Measurements from ENCODE around the gene PLCH1. TPM values are rescaled to one million over a fixed set of nuclear protein-coding genes. Genes with fewer than 3 reads are reported as not detected.

Gene PLCH1
- total and polyA plus RNA-seq, 4 donors, result 0.08 to 0.57 TPM; not detected in 2

- DNase-seq (no peak), ATAC-seq (ENCODE audit: low FRiP score) (no peak)
- WGBS, 2 donors, result 23 to 41% methylated on average over 2 of the region's 2 CpGs
- Histone ChIP-seq H3K36me3 (ENCODE audit: control insufficient read depth in 1 of 2, insufficient read depth in 2 of 2, low read length in 1 of 2) (no peaks in the 10 kb centered on the region), H3K4me1 (ENCODE audit: control insufficient read depth in 1 of 2, insufficient read depth in 2 of 2, low read length in 2 of 2) (no peaks in the 10 kb centered on the region), H3K27ac (ENCODE audit: low read depth in 1 of 2, low read length in 2 of 2) (no peak overlapping the region), H3K4me3 (ENCODE audit: low read length in 2 of 2) (no peak overlapping the region), H3K27me3 (ENCODE audit: control insufficient read depth in 1 of 2, insufficient read depth in 2 of 2, low read length in 1 of 2) (no peaks in the 10 kb centered on the region), H3K9me3 (ENCODE audit: control insufficient read depth, low read length) (no peaks in the 10 kb centered on the region)
- intact Hi-C loops (cut with DNase I), result no loop called here
These were observed 142.6 kb downstream of the PLCH1 start for GRCh38 chr3:155602307-155602706.

GRCh38 chr3:155598671-155599070 lies 146.2 kb downstream of the PLCH1 start:
- Histone ChIP-seq H3K27me3 (ENCODE audit: control insufficient read depth in 1 of 2, insufficient read depth in 2 of 2, low read length in 1 of 2) (no peaks in the 10 kb centered on the region), H3K4me1 (ENCODE audit: control insufficient read depth in 1 of 2, insufficient read depth in 2 of 2, low read length in 2 of 2) (no peaks in the 10 kb centered on the region), H3K4me3 (ENCODE audit: low read length in 2 of 2) (no peak overlapping the region), H3K36me3 (ENCODE audit: control insufficient read depth in 1 of 2, insufficient read depth in 2 of 2, low read length in 1 of 2) (no peaks in the 10 kb centered on the region), H3K9me3 (ENCODE audit: control insufficient read depth, low read length) (no peaks in the 10 kb centered on the region), H3K27ac (ENCODE audit: low read depth in 1 of 2, low read length in 2 of 2) (no peak overlapping the region)
- 41 to 50% methylated on average over 3 of the region's 3 CpGs for WGBS, 2 donors
- intact Hi-C loops (cut with DNase I), result no loop called here
- no peak for ATAC-seq (ENCODE audit: low FRiP score)
- DNase-seq, result no peak

- Histone ChIP-seq H3K9me3 (ENCODE audit: control insufficient read depth, low read length) (no peaks in the 10 kb centered on the region), H3K4me3 (ENCODE audit: low read length in 2 of 2) (no peak overlapping the region), H3K36me3 (ENCODE audit: control insufficient read depth in 1 of 2, insufficient read depth in 2 of 2, low read length in 1 of 2) (no peaks in the 10 kb centered on the region), H3K4me1 (ENCODE audit: control insufficient read depth in 1 of 2, insufficient read depth in 2 of 2, low read length in 2 of 2) (no peaks in the 10 kb centered on the region), H3K27ac (ENCODE audit: low read depth in 1 of 2, low read length in 2 of 2) (no peak overlapping the region), H3K27me3 (ENCODE audit: control insufficient read depth in 1 of 2, insufficient read depth in 2 of 2, low read length in 1 of 2) (no peaks in the 10 kb centered on the region)
- intact Hi-C loops (cut with DNase I), result no loop called here
- ATAC-seq (ENCODE audit: low FRiP score) (no peak), DNase-seq (no peak)
These were observed 148.3 kb downstream of the PLCH1 start for GRCh38 chr3:155596615-155597014.

DNA sequence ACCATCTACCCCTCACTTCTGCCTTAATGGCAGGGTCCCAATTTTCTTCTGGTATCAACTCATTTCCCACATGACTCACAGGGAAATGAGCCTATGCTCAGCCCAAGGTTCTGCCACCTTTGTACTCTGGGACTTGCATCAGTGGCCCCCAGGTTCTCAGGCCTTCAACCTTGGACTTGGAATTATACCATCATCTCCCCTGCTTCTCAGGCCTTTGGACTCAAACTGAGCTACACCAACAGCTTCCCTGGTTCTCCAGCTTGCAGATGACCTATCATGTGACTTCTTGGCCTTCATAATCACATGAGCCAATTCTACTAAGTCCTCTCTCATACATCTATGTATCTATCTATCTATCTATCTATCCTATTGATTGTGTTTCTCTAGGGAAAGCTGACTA lies 149.5 kb downstream of the PLCH1 start:
- H3K4me3 ChIP-seq (ENCODE audit: low read length in 2 of 2), result no peak overlapping the region
- no peaks in the 10 kb centered on the region for H3K9me3 ChIP-seq (ENCODE audit: control insufficient read depth, low read length)
- H3K4me1 ChIP-seq (ENCODE audit: control insufficient read depth in 1 of 2, insufficient read depth in 2 of 2, low read length in 2 of 2), result no peaks in the 10 kb centered on the region
- ATAC-seq (ENCODE audit: low FRiP score) (no peak), DNase-seq (no peak)
- no peaks in the 10 kb centered on the region for H3K36me3 ChIP-seq (ENCODE audit: control insufficient read depth in 1 of 2, insufficient read depth in 2 of 2, low read length in 1 of 2)
- intact Hi-C loops (cut with DNase I), result no loop called here
- no peak overlapping the region for H3K27ac ChIP-seq (ENCODE audit: low read depth in 1 of 2, low read length in 2 of 2)
- H3K27me3 ChIP-seq (ENCODE audit: control insufficient read depth in 1 of 2, insufficient read depth in 2 of 2, low read length in 1 of 2), result no peaks in the 10 kb centered on the region

GRCh38 chr3:155594526-155595187 lies 150.2 kb downstream of the PLCH1 start:
- intact Hi-C loops (cut with DNase I), result no loop called here
- Histone ChIP-seq H3K36me3 (ENCODE audit: control insufficient read depth in 1 of 2, insufficient read depth in 2 of 2, low read length in 1 of 2) (no peaks in the 10 kb centered on the region), H3K27ac (ENCODE audit: low read depth in 1 of 2, low read length in 2 of 2) (no peak overlapping the region), H3K4me3 (ENCODE audit: low read length in 2 of 2) (no peak overlapping the region), H3K27me3 (ENCODE audit: control insufficient read depth in 1 of 2, insufficient read depth in 2 of 2, low read length in 1 of 2) (no peaks in the 10 kb centered on the region), H3K4me1 (ENCODE audit: control insufficient read depth in 1 of 2, insufficient read depth in 2 of 2, low read length in 2 of 2) (no peaks in the 10 kb centered on the region), H3K9me3 (ENCODE audit: control insufficient read depth, low read length) (no peaks in the 10 kb centered on the region)
- 61 to 65% methylated on average over 4 of the region's 4 CpGs for WGBS, 2 donors
- DNase-seq (no peak), ATAC-seq (ENCODE audit: low FRiP score) (no peak)

- intact Hi-C loops (cut with DNase I), result no loop called here
- Histone ChIP-seq H3K4me3 (ENCODE audit: low read length in 2 of 2) (no peak overlapping the region), H3K27me3 (ENCODE audit: control insufficient read depth in 1 of 2, insufficient read depth in 2 of 2, low read length in 1 of 2) (no peaks in the 10 kb centered on the region), H3K27ac (ENCODE audit: low read depth in 1 of 2, low read length in 2 of 2) (no peak overlapping the region), H3K4me1 (ENCODE audit: control insufficient read depth in 1 of 2, insufficient read depth in 2 of 2, low read length in 2 of 2) (no peaks in the 10 kb centered on the region), H3K9me3 (ENCODE audit: control insufficient read depth, low read length) (no peaks in the 10 kb centered on the region), H3K36me3 (ENCODE audit: control insufficient read depth in 1 of 2, insufficient read depth in 2 of 2, low read length in 1 of 2) (no peaks in the 10 kb centered on the region)
- ATAC-seq (ENCODE audit: low FRiP score) (no peak), DNase-seq (no peak)
- 83 to 86% methylated on average over 2 of the region's 2 CpGs for WGBS, 2 donors
These were observed 157.3 kb downstream of the PLCH1 start for GRCh38 chr3:155587581-155587980.

- WGBS, 2 donors, result 86 to 91% methylated on average over 2 of the region's 2 CpGs
- ATAC-seq (ENCODE audit: low FRiP score), result no peak
- Histone ChIP-seq H3K4me3 (ENCODE audit: low read length in 2 of 2) (no peak overlapping the region), H3K36me3 (ENCODE audit: control insufficient read depth in 1 of 2, insufficient read depth in 2 of 2, low read length in 1 of 2) (no peaks in the 10 kb centered on the region), H3K4me1 (ENCODE audit: control insufficient read depth in 1 of 2, insufficient read depth in 2 of 2, low read length in 2 of 2) (no peaks in the 10 kb centered on the region), H3K27ac (ENCODE audit: low read depth in 1 of 2, low read length in 2 of 2) (no peak overlapping the region), H3K9me3 (ENCODE audit: control insufficient read depth, low read length) (no peaks in the 10 kb centered on the region), H3K27me3 (ENCODE audit: control insufficient read depth in 1 of 2, insufficient read depth in 2 of 2, low read length in 1 of 2) (no peaks in the 10 kb centered on the region)
- DNase-seq, result no peak
- intact Hi-C loops (cut with DNase I), result no loop called here
These were observed 159.5 kb downstream of the PLCH1 start for GRCh38 chr3:155585384-155585783.

- Histone ChIP-seq H3K4me3 (ENCODE audit: low read length in 2 of 2) (no peak overlapping the region), H3K9me3 (ENCODE audit: control insufficient read depth, low read length) (no peaks in the 10 kb centered on the region), H3K4me1 (ENCODE audit: control insufficient read depth in 1 of 2, insufficient read depth in 2 of 2, low read length in 2 of 2) (no peaks in the 10 kb centered on the region), H3K27me3 (ENCODE audit: control insufficient read depth in 1 of 2, insufficient read depth in 2 of 2, low read length in 1 of 2) (no peaks in the 10 kb centered on the region), H3K27ac (ENCODE audit: low read depth in 1 of 2, low read length in 2 of 2) (no peak overlapping the region), H3K36me3 (ENCODE audit: control insufficient read depth in 1 of 2, insufficient read depth in 2 of 2, low read length in 1 of 2) (no peaks in the 10 kb centered on the region)
- ATAC-seq (ENCODE audit: low FRiP score) (no peak), DNase-seq (no peak)
- intact Hi-C loops (cut with DNase I), result no loop called here
- 82 to 86% methylated on average over 10 of the region's 10 CpGs for WGBS, 2 donors
These were observed 163.3 kb downstream of the PLCH1 start for GRCh38 chr3:155581579-155581978.

DNA sequence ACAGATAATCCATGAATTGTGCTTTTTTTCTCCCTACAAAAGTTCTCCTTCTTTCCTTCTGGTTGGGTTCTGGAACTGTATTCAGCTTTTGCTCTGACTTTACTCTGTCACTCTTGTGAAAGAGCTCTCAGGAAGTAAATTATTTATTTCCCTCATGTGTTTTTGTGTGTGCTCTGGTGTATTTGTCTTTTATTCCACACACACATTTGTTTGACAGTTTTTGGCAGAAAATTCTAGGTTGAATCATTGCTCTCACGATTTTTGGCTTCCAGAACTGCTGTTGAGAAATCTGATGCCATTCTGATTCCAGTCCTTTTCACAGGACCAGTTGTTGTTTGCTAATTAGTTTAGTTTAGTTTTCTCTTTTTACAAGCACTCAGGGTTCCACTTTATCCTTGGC lies 172.8 kb downstream of the PLCH1 start:
- ATAC-seq (ENCODE audit: low FRiP score), result no peak
- intact Hi-C loops (cut with DNase I), result no loop called here
- H3K4me3 ChIP-seq (ENCODE audit: low read length in 2 of 2), result no peak overlapping the region
- peaks cover 1% of the 10 kb centered on the region for H3K9me3 ChIP-seq (ENCODE audit: control insufficient read depth, low read length)
- H3K36me3 ChIP-seq (ENCODE audit: control insufficient read depth in 1 of 2, insufficient read depth in 2 of 2, low read length in 1 of 2), result no peaks in the 10 kb centered on the region
- H3K27me3 ChIP-seq (ENCODE audit: control insufficient read depth in 1 of 2, insufficient read depth in 2 of 2, low read length in 1 of 2), result no peaks in the 10 kb centered on the region
- no peak for DNase-seq
- WGBS, 2 donors, result 0 to 2% methylated on average over 1 of the region's 1 CpG
- no peaks in the 10 kb centered on the region for H3K4me1 ChIP-seq (ENCODE audit: control insufficient read depth in 1 of 2, insufficient read depth in 2 of 2, low read length in 2 of 2)
- no peak overlapping the region for H3K27ac ChIP-seq (ENCODE audit: low read depth in 1 of 2, low read length in 2 of 2)
